T-helper 1 cell treated with Interleukin-12 subunit alpha and Interleukin-12 subunit beta and Interleukin-4 antibody, amounts not matched to agents 30 μg/mL and 1 μg/mL, for 36 hours (primary cell): Measurements from ENCODE around the gene GDF7.

Source experiments
- H3K27ac Mint-ChIP-seq: one replicate; pipeline ENCODE4 v1.8.0; 2021; ENCODE audit warnings: mild to moderate bottlenecking, mixed read lengths
- H3K27me3 Mint-ChIP-seq: one replicate; pipeline ENCODE4 v1.8.0; 2021; ENCODE audit warnings: low read depth, mixed read lengths
- H3K36me3 Mint-ChIP-seq: one replicate; pipeline ENCODE4 v1.8.0; 2021; ENCODE audit warnings: low read depth, mixed read lengths
- H3K4me1 Mint-ChIP-seq: one replicate; pipeline ENCODE4 v1.8.0; 2021; ENCODE audit warnings: low read depth, mixed read lengths
- H3K4me3 Mint-ChIP-seq: one replicate; pipeline ENCODE4 v1.8.0; 2021; ENCODE audit warnings: mild to moderate bottlenecking, moderate library complexity, mixed read lengths
- H3K9me3 Mint-ChIP-seq: one replicate; pipeline ENCODE4 v1.8.0; 2021; ENCODE audit warnings: mixed read lengths

The GDF7 gene

GRCh38 chr2:20726913-20727312, 60.0 kb downstream of the GDF7 start:
- no peak overlapping the region for H3K4me3 Mint-ChIP-seq
- peaks cover 3% of the 10 kb centered on the region for H3K36me3 Mint-ChIP-seq
- H3K4me1 Mint-ChIP-seq, result no peaks in the 10 kb centered on the region
- H3K9me3 Mint-ChIP-seq, result no peaks in the 10 kb centered on the region
- H3K27ac Mint-ChIP-seq, result no peak overlapping the region
- H3K27me3 Mint-ChIP-seq, result no peaks in the 10 kb centered on the region

DNA sequence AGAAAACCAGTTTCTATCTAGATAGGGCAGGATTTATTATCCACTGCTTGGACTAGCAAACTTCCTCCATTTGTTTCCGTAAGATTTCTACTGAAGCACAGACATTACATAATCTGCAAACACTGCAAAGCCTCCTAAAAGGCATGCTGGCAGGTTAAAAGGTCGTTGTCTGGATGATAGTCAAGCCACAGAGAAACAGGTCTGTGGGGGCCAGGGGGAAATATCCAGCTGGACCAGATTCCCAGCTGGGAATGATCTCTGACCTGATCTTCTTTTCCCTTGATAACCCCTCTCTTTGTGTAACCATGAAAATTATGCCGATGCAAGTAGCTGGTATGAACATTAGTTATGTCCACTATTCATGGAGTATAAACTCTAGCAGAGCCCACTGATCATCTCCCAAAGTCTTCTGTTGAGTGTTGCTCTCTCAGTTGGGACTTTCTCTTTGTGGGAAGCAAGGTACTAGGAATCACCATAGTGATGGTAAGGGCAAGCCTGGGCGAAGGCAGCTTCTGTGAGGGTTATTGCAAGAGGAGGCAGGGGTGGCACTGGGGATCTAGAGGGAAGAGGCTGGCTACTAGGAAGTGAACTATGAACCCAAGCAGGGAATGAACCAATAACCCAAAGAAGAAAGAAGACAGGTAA, 61.3 kb downstream of the GDF7 start:
- Mint-ChIP-seq H3K27ac (no peak overlapping the region), H3K4me1 (no peaks in the 10 kb centered on the region), H3K9me3 (no peaks in the 10 kb centered on the region), H3K36me3 (peaks cover 4% of the 10 kb centered on the region), H3K4me3 (no peak overlapping the region), H3K27me3 (no peaks in the 10 kb centered on the region)
